SK-N-MC (cell line): ENCODE results near the gene TXLNB.

Experiments
- EZH2 ChIP-seq: fragments of 200-600 bp; sonication (generic); IDR thresholded peaks from one replicate; pipeline ENCODE4 v1.6.1; 2017; ENCODE audit warnings: antibody characterized with exemption
- POLR2AphosphoS5 ChIP-seq: IDR thresholded peaks from 2 replicates; pipeline ENCODE4 v1.6.1; 2012; ENCODE audit warnings: mild to moderate bottlenecking, low read depth, low read length, borderline replicate concordance

- TF ChIP-seq EZH2 (no peak), POLR2AphosphoS5 (no peak)
These were observed 37.6 kb downstream of the TXLNB start for GRCh38 chr6:139254196-139254595.
